Stomach (tissue), 9 donors: ENCODE results near the gene DOCK4. TPM values are rescaled to one million over a fixed set of nuclear protein-coding genes. Genes with fewer than 3 reads are reported as not detected.
A peak's percentile ranks its signal among the peaks of the same experiment; 100 is the strongest.

ENCODE experiments used
- DNase-seq, 2 donors: peaks; one replicate each; pipeline versions ENCODE4 v3.0.0 to v3.0.0-alpha.2; 2013 to 2019
- H3K27ac ChIP-seq, 5 donors: fragments of 200-600 bp in 4 of 5; sonication (generic) in 4 of 5; one replicate each; pipeline ENCODE4 v1.5.1; 2013 to 2019; ENCODE audit warnings: mild to moderate bottlenecking in 1 of 5, moderate library complexity in 1 of 5
- H3K27me3 ChIP-seq, 3 donors: fragments of 200-600 bp; sonication (generic); one replicate each; pipeline ENCODE4 v1.5.1; 2017 to 2019; ENCODE audit warnings: mixed run types in 1 of 3
- H3K36me3 ChIP-seq, 4 donors: fragments of 200-600 bp; sonication (generic); 1 replicate in 3 of 4; 2 replicates in 1 of 4; pipeline ENCODE4 v1.5.1; 2016 to 2019
- H3K4me1 ChIP-seq, 4 donors: fragments of 200-600 bp; sonication (generic); one replicate each; pipeline ENCODE4 v1.5.1; 2016 to 2019
- H3K4me3 ChIP-seq, 4 donors: fragments of 200-600 bp; sonication (generic) in 3 of 4; one replicate each; pipeline ENCODE4 v1.5.1; 2016 to 2019; ENCODE audit warnings: mild to moderate bottlenecking in 1 of 4
- H3K9me3 ChIP-seq, 4 donors: fragments of 200-600 bp; sonication (generic); one replicate each; pipeline ENCODE4 v1.5.1; 2016 to 2019
- EP300 ChIP-seq: sonication (generic); formaldehyde crosslinking; IDR thresholded peaks from one replicate; pipeline ENCODE4 v1.6.1; 2017; ENCODE audit warnings: antibody characterized with exemption
- POLR2A ChIP-seq, 4 donors: fragments of 450-650 bp; IDR thresholded peaks; one replicate each; pipeline ENCODE4 v1.6.1; 2016; ENCODE audit warnings: antibody characterized with exemption in 4 of 4, control low read depth in 2 of 4, mild to moderate bottlenecking in 1 of 4, moderate library complexity in 1 of 4
- POLR2AphosphoS5 ChIP-seq, 3 donors: sonication (generic); formaldehyde crosslinking; IDR thresholded peaks; one replicate each; pipeline ENCODE4 v1.6.1; 2016; ENCODE audit warnings: antibody characterized with exemption in 3 of 3
- WGBS, 5 donors: extraction: QIAGEN DNeasy Blood & Tissue Kit in 3 of 5; methylation state at CpG; one replicate each; pipeline versions ENCODE4 v1.1.5 to v1.1.7; 2013 to 2018; 5-methylcytosine and 5-hydroxymethylcytosine counted together
- intact Hi-C: fragments of 100-400 bp; cut with DNase I; formaldehyde crosslinking; loops from one replicate; pipeline ENCODE4 v1.15.1; 2023; ENCODE audit warnings: low total_unique reads
- polyA plus RNA-seq, 3 donors: library from polyadenylated mRNA; stranded (reverse); fragments of 200-250 nt; gene quantifications; one replicate each; pipeline ENCODE4 v1.2.3, GENCODE V29; 2013
- total RNA-seq, 5 donors: library from RNA; depleted of rRNA; stranded (reverse); fragments of >200 nt; gene quantifications; one replicate each; pipeline versions ENCODE4 v1.1.0 to v1.2.3, GENCODE V29; 2014 to 2016
- TF ChIP-seq, protein P1 (sequence below), 7 experiments: fragments of 450-650 bp in 4 of 7; fragments of 200-600 bp in 3 of 7; sonication (generic) in 3 of 7; IDR thresholded peaks; one replicate each; pipeline ENCODE4 v1.5.1; 2016 to 2019; ENCODE audit warnings: antibody characterized with exemption in 7 of 7, control low read depth in 2 of 7, mild to moderate bottlenecking in 1 of 7
- donor health status: healthy with polysubstance abuse.
- donor health status: Bipolar disorder and iron deficiency.
- donor health status: healthy.

DOCK4 gene
- total and polyA plus RNA-seq, 8 donors = 1.1 to 54.9 (median 16.4) TPM

DNA sequence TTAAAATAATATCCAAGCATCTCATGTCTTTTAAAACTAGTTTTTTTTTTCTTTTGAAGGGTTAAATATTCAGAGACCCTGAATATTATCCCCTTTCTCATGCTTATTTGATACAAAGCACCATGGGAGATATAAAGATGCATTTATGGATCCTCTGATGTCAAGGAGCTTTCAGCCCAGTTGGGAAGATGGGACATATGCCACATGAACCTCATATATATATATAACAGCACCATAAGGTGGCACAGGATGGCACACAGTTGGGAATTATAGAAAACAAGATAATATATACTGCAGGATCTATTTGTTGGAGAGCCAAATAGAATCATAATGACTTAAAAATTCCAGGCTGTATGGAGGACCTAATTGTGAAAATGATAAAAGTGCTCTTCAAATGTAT, 458.5 kb downstream of the DOCK4 start:
- intact Hi-C loops = loop anchor here (10.0 kb wide), 2 partner anchors 667 to 747 kb away; no protein-coding TSS in a partner anchor
- H3K27ac ChIP-seq = no peak overlapping the region
- no peaks in the 10 kb centered on the region for H3K27me3 ChIP-seq
- H3K9me3 ChIP-seq = no peaks in the 10 kb centered on the region
- H3K4me3 ChIP-seq = no peak overlapping the region
- H3K36me3 ChIP-seq = peaks cover 0 to 18% (median 6%) of the 10 kb centered on the region in 4 donors
- no peak for TF ChIP-seq EP300
- TF ChIP-seq, protein P1, sequence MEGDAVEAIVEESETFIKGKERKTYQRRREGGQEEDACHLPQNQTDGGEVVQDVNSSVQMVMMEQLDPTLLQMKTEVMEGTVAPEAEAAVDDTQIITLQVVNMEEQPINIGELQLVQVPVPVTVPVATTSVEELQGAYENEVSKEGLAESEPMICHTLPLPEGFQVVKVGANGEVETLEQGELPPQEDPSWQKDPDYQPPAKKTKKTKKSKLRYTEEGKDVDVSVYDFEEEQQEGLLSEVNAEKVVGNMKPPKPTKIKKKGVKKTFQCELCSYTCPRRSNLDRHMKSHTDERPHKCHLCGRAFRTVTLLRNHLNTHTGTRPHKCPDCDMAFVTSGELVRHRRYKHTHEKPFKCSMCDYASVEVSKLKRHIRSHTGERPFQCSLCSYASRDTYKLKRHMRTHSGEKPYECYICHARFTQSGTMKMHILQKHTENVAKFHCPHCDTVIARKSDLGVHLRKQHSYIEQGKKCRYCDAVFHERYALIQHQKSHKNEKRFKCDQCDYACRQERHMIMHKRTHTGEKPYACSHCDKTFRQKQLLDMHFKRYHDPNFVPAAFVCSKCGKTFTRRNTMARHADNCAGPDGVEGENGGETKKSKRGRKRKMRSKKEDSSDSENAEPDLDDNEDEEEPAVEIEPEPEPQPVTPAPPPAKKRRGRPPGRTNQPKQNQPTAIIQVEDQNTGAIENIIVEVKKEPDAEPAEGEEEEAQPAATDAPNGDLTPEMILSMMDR (IDR thresholded peaks at IDR 0.05) = no peak
- no peak for TF ChIP-seq POLR2A (IDR thresholded peaks at IDR 0.05)
- TF ChIP-seq POLR2AphosphoS5 (IDR thresholded peaks at IDR 0.05) = no peak
- no peak for DNase-seq
- H3K4me1 ChIP-seq = peaks cover 0 to 9% (median 0%) of the 10 kb centered on the region in 4 donors

DNA sequence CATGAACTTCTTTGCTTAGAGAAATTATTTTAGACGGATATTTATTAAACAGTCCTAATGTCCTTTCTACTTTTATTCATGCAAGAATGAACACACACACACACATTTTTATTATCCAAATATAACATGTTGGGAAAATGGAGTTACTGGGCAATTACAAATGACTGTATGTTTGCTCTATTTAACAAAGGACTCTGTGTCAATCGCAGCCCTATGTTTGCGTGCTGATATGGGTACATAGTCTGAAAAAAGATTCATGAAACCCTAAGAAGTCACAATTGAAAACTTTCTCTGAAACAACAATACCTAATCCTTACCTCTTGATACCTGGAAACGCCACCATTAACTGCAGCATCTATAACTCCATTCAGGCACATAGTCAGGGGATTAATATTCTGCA, 459.2 kb downstream of the DOCK4 start:
- no peak overlapping the region for H3K4me3 ChIP-seq
- peaks cover 0 to 9% (median 0%) of the 10 kb centered on the region in 4 donors for H3K4me1 ChIP-seq
- H3K36me3 ChIP-seq = peaks cover 0 to 18% (median 6%) of the 10 kb centered on the region in 4 donors
- no peaks in the 10 kb centered on the region for H3K27me3 ChIP-seq
- 29 to 63% (median 48%) methylated on average over 4 of the region's 4 CpGs for WGBS, 5 donors
- peak in 1 of 2 donors; percentile 51 for DNase-seq
- TF ChIP-seq, protein P1 (IDR thresholded peaks at IDR 0.05) = no peak
- intact Hi-C loops = loop anchor here (10.0 kb wide), 2 partner anchors 668 to 748 kb away; no protein-coding TSS in a partner anchor
- H3K27ac ChIP-seq = no peak overlapping the region
- no peaks in the 10 kb centered on the region for H3K9me3 ChIP-seq

DNA sequence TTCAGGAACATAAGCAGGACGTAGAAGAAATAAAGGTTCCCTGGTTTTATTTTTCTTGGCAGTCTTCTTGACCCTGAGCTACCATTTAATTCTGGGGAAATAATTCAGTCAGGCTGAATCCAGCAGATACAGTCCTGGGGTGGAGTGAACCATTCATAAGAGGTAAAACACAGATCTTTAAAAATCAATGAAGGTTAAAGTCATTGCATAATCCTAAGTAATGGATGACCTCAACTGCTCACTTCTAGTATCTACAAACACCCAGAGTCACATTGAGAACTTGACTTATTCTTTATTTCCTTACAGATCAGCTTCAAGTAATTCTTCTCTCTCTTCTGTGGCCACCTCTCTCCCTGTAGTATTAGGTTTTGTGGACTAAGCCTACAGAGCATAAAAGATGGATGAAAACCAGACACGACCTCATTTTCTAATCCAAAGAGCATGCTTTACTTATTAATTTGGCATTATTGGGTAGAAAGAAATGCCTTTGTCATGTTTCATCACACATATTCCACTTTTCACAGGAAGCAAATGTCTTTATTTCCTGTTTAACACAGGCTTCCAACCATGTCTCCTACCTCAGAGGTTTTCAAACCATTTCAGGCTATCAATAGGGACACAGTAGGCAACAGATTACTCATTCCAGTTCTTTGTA, 461.6 kb downstream of the DOCK4 start:
- 58 to 81% (median 72%) methylated on average over 2 of the region's 2 CpGs for WGBS, 5 donors

DNA sequence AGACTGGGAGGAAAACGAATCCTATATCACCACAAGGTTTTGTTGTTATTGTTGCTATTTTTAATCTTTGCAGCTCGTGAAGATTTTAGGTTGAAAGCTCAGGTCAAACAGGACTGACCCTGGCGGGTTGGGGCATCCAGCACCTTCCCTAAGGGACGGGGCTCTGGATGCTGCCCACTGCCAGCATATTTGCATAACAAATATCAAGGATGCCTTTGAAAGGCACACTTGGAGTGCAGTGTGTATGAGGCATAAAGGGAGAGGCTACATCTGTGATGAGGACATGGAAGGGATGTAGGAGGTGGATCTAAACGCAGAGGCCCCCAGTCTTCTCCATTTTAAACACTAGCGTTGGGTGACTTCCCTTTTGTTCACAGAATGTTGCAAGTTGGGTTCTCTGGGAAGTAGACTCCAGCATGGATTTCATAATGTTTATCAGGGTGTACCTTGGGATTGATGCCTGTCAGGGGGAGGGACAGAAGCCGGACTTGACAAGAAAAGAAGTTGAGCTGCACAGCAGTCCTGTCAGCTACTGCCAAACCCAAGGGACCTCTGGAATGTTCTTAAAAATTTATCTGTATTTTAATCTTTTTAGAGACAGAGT, 462.9 kb downstream of the DOCK4 start:
- TF ChIP-seq EP300 (no peak), POLR2A (IDR thresholded peaks at IDR 0.05) (no peak), POLR2AphosphoS5 (IDR thresholded peaks at IDR 0.05) (no peak)
- TF ChIP-seq, protein P1 (IDR thresholded peaks at IDR 0.05) = no peak
- H3K4me3 ChIP-seq = no peak overlapping the region
- intact Hi-C loops = loop anchor here (10.0 kb wide), 2 partner anchors 671 to 751 kb away; no protein-coding TSS in a partner anchor
- DNase-seq = no peak
- H3K9me3 ChIP-seq = no peaks in the 10 kb centered on the region
- H3K4me1 ChIP-seq = peaks cover 0 to 15% (median 0%) of the 10 kb centered on the region in 4 donors
- WGBS, 5 donors = 76 to 80% (median 79%) methylated on average over 7 of the region's 7 CpGs
- peaks cover 0 to 24% (median 17%) of the 10 kb centered on the region in 4 donors for H3K36me3 ChIP-seq
- no peak overlapping the region for H3K27ac ChIP-seq
- H3K27me3 ChIP-seq = no peaks in the 10 kb centered on the region

More for the DNA sequence above, 461.6 kb downstream of the DOCK4 start:
- Histone ChIP-seq H3K36me3 (peaks cover 0 to 22% (median 8%) of the 10 kb centered on the region in 4 donors), H3K27me3 (no peaks in the 10 kb centered on the region), H3K4me1 (peaks cover 0 to 15% (median 0%) of the 10 kb centered on the region in 4 donors), H3K27ac (no peak overlapping the region), H3K9me3 (no peaks in the 10 kb centered on the region), H3K4me3 (no peak overlapping the region)
- intact Hi-C loops = loop anchor here (10.0 kb wide), 2 partner anchors 670 to 750 kb away; no protein-coding TSS in a partner anchor
- TF ChIP-seq, protein P1 (IDR thresholded peaks at IDR 0.05) = no peak
- TF ChIP-seq POLR2A (IDR thresholded peaks at IDR 0.05) (no peak), EP300 (no peak), POLR2AphosphoS5 (IDR thresholded peaks at IDR 0.05) (no peak)
- DNase-seq = no peak
